Measurements from ENCODE around the gene RICTOR. TPM values are rescaled to one million over a fixed set of nuclear protein-coding genes. Genes with fewer than 3 reads are reported as not detected.

The RICTOR gene
- total RNA-seq, 1 experiment from 2014 or later, result 25.7 TPM

DNA sequence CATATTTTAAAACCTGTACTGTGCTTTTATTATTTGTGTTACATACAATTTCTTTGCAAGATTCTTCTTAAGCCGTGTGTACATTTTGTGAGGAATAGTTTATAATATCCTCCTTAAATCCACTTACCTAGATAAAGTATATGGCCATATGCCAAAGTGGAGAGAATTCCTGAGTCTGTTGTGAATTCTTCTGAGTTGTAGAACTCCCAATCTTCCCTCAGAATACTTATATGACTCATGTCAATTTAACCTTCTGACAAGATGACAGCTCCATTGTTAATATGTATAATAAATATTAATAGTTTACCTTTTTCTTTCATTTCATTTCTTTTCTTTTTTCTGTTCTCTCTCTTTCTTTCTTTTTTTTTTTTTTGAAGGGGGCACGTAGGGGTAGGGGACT, 6.0 kb upstream of the RICTOR start:
- Mint-ChIP-seq H3K36me3 (ENCODE audit: insufficient read depth, unreplicated experiment) (no peaks in the 10 kb centered on the region), H3K4me3 (ENCODE audit: unreplicated experiment) (no peak overlapping the region), H3K27me3 (ENCODE audit: insufficient read depth, unreplicated experiment) (peaks cover 3% of the 10 kb centered on the region), H3K9me3 (ENCODE audit: unreplicated experiment) (no peaks in the 10 kb centered on the region), H3K4me1 (ENCODE audit: low read depth, unreplicated experiment) (no peaks in the 10 kb centered on the region), H3K27ac (ENCODE audit: unreplicated experiment) (no peak overlapping the region)
- no peaks in the 10 kb centered on the region; the same call in 1 of the 2 replicates for H3K4me1 ChIP-seq
- CTCF ChIA-PET, result interaction anchor here (1.1 to 1.7 kb wide), 4 partner anchors 65 to 170 kb away, joined by 3 to 9 read pairs (median 4); no protein-coding TSS in a partner anchor
- intact Hi-C loops (cut with micrococcal nuclease; ENCODE audit: unreplicated experiment), result loop anchor here (1.0 kb wide), 2 partner anchors 75 to 86 kb away; no protein-coding TSS in a partner anchor
- TF ChIP-seq, protein P1, sequence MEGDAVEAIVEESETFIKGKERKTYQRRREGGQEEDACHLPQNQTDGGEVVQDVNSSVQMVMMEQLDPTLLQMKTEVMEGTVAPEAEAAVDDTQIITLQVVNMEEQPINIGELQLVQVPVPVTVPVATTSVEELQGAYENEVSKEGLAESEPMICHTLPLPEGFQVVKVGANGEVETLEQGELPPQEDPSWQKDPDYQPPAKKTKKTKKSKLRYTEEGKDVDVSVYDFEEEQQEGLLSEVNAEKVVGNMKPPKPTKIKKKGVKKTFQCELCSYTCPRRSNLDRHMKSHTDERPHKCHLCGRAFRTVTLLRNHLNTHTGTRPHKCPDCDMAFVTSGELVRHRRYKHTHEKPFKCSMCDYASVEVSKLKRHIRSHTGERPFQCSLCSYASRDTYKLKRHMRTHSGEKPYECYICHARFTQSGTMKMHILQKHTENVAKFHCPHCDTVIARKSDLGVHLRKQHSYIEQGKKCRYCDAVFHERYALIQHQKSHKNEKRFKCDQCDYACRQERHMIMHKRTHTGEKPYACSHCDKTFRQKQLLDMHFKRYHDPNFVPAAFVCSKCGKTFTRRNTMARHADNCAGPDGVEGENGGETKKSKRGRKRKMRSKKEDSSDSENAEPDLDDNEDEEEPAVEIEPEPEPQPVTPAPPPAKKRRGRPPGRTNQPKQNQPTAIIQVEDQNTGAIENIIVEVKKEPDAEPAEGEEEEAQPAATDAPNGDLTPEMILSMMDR (IDR thresholded peaks at IDR 0.05; ENCODE audit: insufficient read depth in 1 of 2, low read depth in 1 of 2, low read length in 1 of 2, severe bottlenecking in 1 of 2, unreplicated experiment in 1 of 2), result no peak
- H3K27me3 ChIP-seq (replicated peaks; ENCODE audit: control insufficient read depth, insufficient read depth, low read length), result no peaks in the 10 kb centered on the region
- no peak overlapping the region for H3K4me3 ChIP-seq (ENCODE audit: low read depth, low read length)
- no peaks in the 10 kb centered on the region for H3K36me3 ChIP-seq (ENCODE audit: control insufficient read depth, insufficient read depth, low read length)
- no peaks in the 10 kb centered on the region; the same call in 1 of the 2 replicates for H3K9me3 ChIP-seq
- POLR2A ChIA-PET, result no interaction called here
- BruUV-seq (replicated peaks), result no TSS peak
- DNase-seq, result no peak

DNA sequence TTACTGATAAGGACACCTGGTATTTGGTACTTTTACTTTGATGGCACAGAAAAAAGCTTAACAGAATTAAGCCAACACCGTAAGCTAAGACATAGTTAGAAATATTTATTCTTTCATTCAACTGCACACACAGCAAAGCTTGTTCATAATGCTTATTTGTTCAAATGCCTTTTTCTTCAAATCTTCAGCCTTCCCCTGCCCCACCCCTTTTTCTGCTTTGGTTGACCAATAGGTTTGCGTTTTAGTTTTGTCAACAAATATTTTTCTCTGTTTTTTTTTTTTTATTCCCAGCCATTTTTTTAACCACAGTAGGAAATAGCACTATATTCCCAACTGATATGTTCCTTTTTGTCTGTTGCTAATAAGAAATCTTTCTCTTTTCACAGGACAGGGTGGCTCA, 4.9 kb upstream of the RICTOR start:
- Mint-ChIP-seq H3K27ac (ENCODE audit: unreplicated experiment) (no peak overlapping the region), H3K4me3 (ENCODE audit: unreplicated experiment) (no peak overlapping the region), H3K4me1 (ENCODE audit: low read depth, unreplicated experiment) (no peaks in the 10 kb centered on the region), H3K36me3 (ENCODE audit: insufficient read depth, unreplicated experiment) (peaks cover 8% of the 10 kb centered on the region), H3K9me3 (ENCODE audit: unreplicated experiment) (no peaks in the 10 kb centered on the region), H3K27me3 (ENCODE audit: insufficient read depth, unreplicated experiment) (peaks cover 3% of the 10 kb centered on the region)
- no peaks in the 10 kb centered on the region for H3K27me3 ChIP-seq (replicated peaks; ENCODE audit: control insufficient read depth, insufficient read depth, low read length)
- intact Hi-C loops (cut with micrococcal nuclease; ENCODE audit: unreplicated experiment), result no loop called here
- H3K36me3 ChIP-seq (ENCODE audit: control insufficient read depth, insufficient read depth, low read length), result no peaks in the 10 kb centered on the region
- no TSS peak for BruUV-seq (replicated peaks)
- no peak overlapping the region for H3K4me3 ChIP-seq (ENCODE audit: low read depth, low read length)
- ChIA-PET CTCF (no interaction called here), POLR2A (no interaction called here)
- H3K9me3 ChIP-seq, result no peaks in the 10 kb centered on the region; the same call in 1 of the 2 replicates
- no peaks in the 10 kb centered on the region; the same call in 1 of the 2 replicates for H3K4me1 ChIP-seq
- TF ChIP-seq, protein P1 (IDR thresholded peaks at IDR 0.05; ENCODE audit: insufficient read depth in 1 of 2, low read depth in 1 of 2, low read length in 1 of 2, severe bottlenecking in 1 of 2, unreplicated experiment in 1 of 2), result no peak
- DNase-seq, result no peak

DNA sequence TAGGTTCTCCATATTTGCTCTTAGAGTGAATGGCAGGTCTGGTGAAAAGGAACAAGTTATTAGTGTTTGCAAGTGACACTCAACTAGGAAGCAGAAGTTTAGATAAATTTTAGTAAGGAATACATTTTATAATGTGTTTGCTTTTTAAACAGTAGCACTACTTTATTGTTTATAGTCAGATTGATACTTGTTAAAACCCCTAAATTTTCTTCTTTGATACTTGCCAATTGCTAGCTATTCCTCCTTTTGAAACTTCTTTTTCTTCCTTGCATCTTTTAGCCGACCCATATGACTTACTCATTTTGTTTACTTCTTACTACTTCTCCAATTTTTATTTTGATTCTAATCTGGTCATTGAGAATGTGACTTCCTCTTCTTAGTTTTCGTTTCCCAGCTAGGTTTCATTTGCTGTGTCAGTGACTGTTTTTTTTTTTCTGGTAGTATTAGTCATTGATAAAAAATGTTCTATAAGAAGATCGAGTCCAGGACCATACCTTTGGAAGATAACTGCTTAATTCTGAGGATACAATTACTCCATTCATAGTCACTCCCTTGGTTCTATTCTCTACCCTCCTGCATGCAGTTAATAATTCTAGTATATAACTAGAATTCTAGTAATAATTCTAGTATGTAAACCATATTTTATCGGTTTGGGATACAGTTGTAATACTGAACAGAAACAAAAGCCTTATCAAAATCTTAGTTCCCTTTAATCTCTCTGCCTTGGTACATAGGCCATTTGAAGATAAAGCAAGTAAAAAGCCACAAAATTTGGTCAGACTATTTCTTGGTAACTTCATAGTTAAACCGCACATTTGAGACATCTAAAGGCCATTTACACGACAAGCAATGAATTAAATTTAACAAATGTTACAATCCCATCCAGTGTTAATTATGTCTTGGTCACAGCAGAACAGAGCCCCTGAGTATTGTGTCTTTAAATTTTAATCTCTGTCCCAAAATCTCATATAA, 2.8 kb upstream of the RICTOR start:
- POLR2A ChIA-PET, result no interaction called here
- peaks cover 8% of the 10 kb centered on the region for H3K36me3 Mint-ChIP-seq (ENCODE audit: insufficient read depth, unreplicated experiment)
- no peaks in the 10 kb centered on the region for H3K27me3 ChIP-seq (replicated peaks; ENCODE audit: control insufficient read depth, insufficient read depth, low read length)
- intact Hi-C loops (cut with micrococcal nuclease; ENCODE audit: unreplicated experiment), result no loop called here
- H3K36me3 ChIP-seq (ENCODE audit: control insufficient read depth, insufficient read depth, low read length), result no peaks in the 10 kb centered on the region
- TF ChIP-seq, protein P1 (IDR thresholded peaks at IDR 0.05; ENCODE audit: insufficient read depth in 1 of 2, low read depth in 1 of 2, low read length in 1 of 2, severe bottlenecking in 1 of 2, unreplicated experiment in 1 of 2), result no peak
- H3K9me3 Mint-ChIP-seq (ENCODE audit: unreplicated experiment), result no peaks in the 10 kb centered on the region
- DNase-seq, result no peak
- H3K4me3 Mint-ChIP-seq (ENCODE audit: unreplicated experiment), result no peak overlapping the region
- BruUV-seq (replicated peaks), result no TSS peak
- CTCF ChIA-PET, result no interaction called here
- H3K27ac Mint-ChIP-seq (ENCODE audit: unreplicated experiment), result no peak overlapping the region
- H3K4me3 ChIP-seq (ENCODE audit: low read depth, low read length), result no peak overlapping the region
- no peaks in the 10 kb centered on the region for H3K9me3 ChIP-seq
- no peaks in the 10 kb centered on the region for H3K27me3 Mint-ChIP-seq (ENCODE audit: insufficient read depth, unreplicated experiment)
- no peaks in the 10 kb centered on the region for H3K4me1 Mint-ChIP-seq (ENCODE audit: low read depth, unreplicated experiment)
- H3K4me1 ChIP-seq, result peaks cover 6% of the 10 kb centered on the region; the same call in 1 of the 2 replicates

Data from Caco-2 (cell line).